G401 (cell line): ENCODE data around the gene PCP4L1. TPM values are rescaled to one million over a fixed set of nuclear protein-coding genes. Genes with fewer than 3 reads are reported as not detected.
A peak's percentile ranks its signal among the peaks of the same experiment; 100 is the strongest.

Experiments
- DNase-seq: peaks from one replicate; pipeline ENCODE4 v3.0.0-alpha.2; 2015; ENCODE audit warnings: low spot score
- in situ Hi-C: cut with HindIII; loops from 2 replicates; pipeline ENCODE4 v1.10.0; 2016; ENCODE audit warnings: low sequenced_read_pairs, mixed read lengths
- total RNA-seq: library from RNA; depleted of rRNA; stranded (reverse); fragments of >200 nt; shearing (Covaris generic); gene quantifications from 2 replicates; pipeline ENCODE4 v1.2.3, GENCODE V29; 2014

Gene PCP4L1
- total RNA-seq, 1 experiment from 2014 or later = not detected

GRCh38 chr1:161260376-161261260 lies 2.1 kb downstream of the PCP4L1 start:
- in situ Hi-C loops = no loop called here
- DNase-seq = no peak

GRCh38 chr1:161261261-161262235 lies 3.0 kb downstream of the PCP4L1 start:
- no peak for DNase-seq
- in situ Hi-C loops = no loop called here

GRCh38 chr1:161265305-161265704 lies 6.8 kb downstream of the PCP4L1 start:
- in situ Hi-C loops = no loop called here
- no peak for DNase-seq

- in situ Hi-C loops = no loop called here
These were observed 7.7 kb downstream of the PCP4L1 start for GRCh38 chr1:161266202-161266601.

GRCh38 chr1:161266836-161267235 lies 8.3 kb downstream of the PCP4L1 start:
- DNase-seq = no peak
- in situ Hi-C loops = no loop called here

More at GRCh38 chr1:161266202-161266601, 7.7 kb downstream of the PCP4L1 start:
- no peak for DNase-seq

- DNase-seq = no peak
- in situ Hi-C loops = no loop called here
These were observed 8.8 kb downstream of the PCP4L1 start for GRCh38 chr1:161267321-161267720.

- no peak for DNase-seq
- in situ Hi-C loops = no loop called here
These were observed 14.9 kb downstream of the PCP4L1 start for GRCh38 chr1:161273402-161273801.

- DNase-seq = peak; percentile 17
- in situ Hi-C loops = no loop called here
These were observed 16.3 kb downstream of the PCP4L1 start for GRCh38 chr1:161274874-161275273.

GRCh38 chr1:161282991-161283390 lies 24.4 kb downstream of the PCP4L1 start:
- no peak for DNase-seq
- in situ Hi-C loops = no loop called here

GRCh38 chr1:161285113-161285512 lies 26.6 kb downstream of the PCP4L1 start:
- no peak for DNase-seq
- in situ Hi-C loops = no loop called here

GRCh38 chr1:161285521-161285920 lies 27.0 kb downstream of the PCP4L1 start:
- in situ Hi-C loops = no loop called here
- DNase-seq = no peak

- no peak for DNase-seq
- in situ Hi-C loops = no loop called here
These were observed 29.0 kb downstream of the PCP4L1 start for GRCh38 chr1:161287482-161288054.

- DNase-seq = no peak
- in situ Hi-C loops = no loop called here
These were observed 32.2 kb downstream of the PCP4L1 start for GRCh38 chr1:161290779-161291178.

GRCh38 chr1:161297415-161297814 lies 38.9 kb downstream of the PCP4L1 start:
- in situ Hi-C loops = no loop called here
- DNase-seq = no peak

- no peak for DNase-seq
- in situ Hi-C loops = no loop called here
These were observed 39.6 kb downstream of the PCP4L1 start for GRCh38 chr1:161298116-161298515.

GRCh38 chr1:161299347-161299746 lies 40.8 kb downstream of the PCP4L1 start:
- DNase-seq = no peak
- in situ Hi-C loops = no loop called here

- no peak for DNase-seq
- in situ Hi-C loops = no loop called here
These were observed 41.9 kb downstream of the PCP4L1 start for GRCh38 chr1:161300478-161300877.

GRCh38 chr1:161304927-161305866 lies 46.7 kb downstream of the PCP4L1 start:
- DNase-seq = peak; percentile 6
- in situ Hi-C loops = no loop called here
